PC-9 (cell line): ENCODE results near the gene ELANE. TPM values are rescaled to one million over a fixed set of nuclear protein-coding genes. Genes with fewer than 3 reads are reported as not detected.

Experiments
- BruUV-seq: library from RNA; stranded (reverse); fragments of 400-500 nt; replicated peaks from 2 replicates; lab custom pipeline; 2021; lab: Mats Ljungman, UMichigan
- CTCF ChIA-PET: fragments of 300-600 bp; sonication (Branson Sonifier 250); formaldehyde crosslinking; loops from one replicate; lab custom pipeline; 2022; ENCODE audit warnings: antibody characterized with exemption; lab: Charles Lee
- POLR2A ChIA-PET: fragments of 300-600 bp; sonication (Branson Sonifier 250); formaldehyde crosslinking; loops from one replicate; lab custom pipeline; 2022; ENCODE audit warnings: antibody characterized with exemption; ENCODE audit not compliant: unreplicated experiment; lab: Charles Lee
- DNase-seq, 2 experiments: peaks; one replicate each; pipeline versions ENCODE4 v3.0.0 to v3.0.0-alpha.2; 2015 to 2022; ENCODE audit warnings: mixed read lengths in 1 of 2
- H2AFZ ChIP-seq: fragments of 200-600 bp; sonication (generic); 2 replicates; pipeline ENCODE4 v1.8.1; 2017; ENCODE audit warnings: antibody characterized with exemption
- H3F3A ChIP-seq: fragments of 200-600 bp; sonication (generic); 2 replicates; pipeline ENCODE4 v1.8.1; 2017; ENCODE audit warnings: antibody characterized with exemption, mild to moderate bottlenecking, low read depth; ENCODE audit not compliant: insufficient read depth
- H3K27ac ChIP-seq: fragments of 200-600 bp; sonication (generic); 2 replicates; pipeline ENCODE4 v1.6.1; 2016; ENCODE audit warnings: mixed run types
- H3K27me3 ChIP-seq: fragments of 200-600 bp; sonication (generic); 2 replicates; pipeline ENCODE4 v1.6.1; 2016; ENCODE audit warnings: low read depth, mixed run types; ENCODE audit not compliant: insufficient read depth
- H3K36me3 ChIP-seq: fragments of 200-600 bp; sonication (generic); 2 replicates; pipeline ENCODE4 v1.6.1; 2016; ENCODE audit warnings: low read depth, mixed run types
- H3K4me1 ChIP-seq: fragments of 200-600 bp; sonication (generic); replicated peaks from 2 replicates; pipeline ENCODE4 v1.6.1; 2016; ENCODE audit warnings: mixed run types; ENCODE audit not compliant: insufficient read depth
- H3K4me2 ChIP-seq: fragments of 200-600 bp; sonication (generic); 2 replicates; pipeline ENCODE4 v1.6.1; 2017; ENCODE audit warnings: mixed run types
- H3K4me3 ChIP-seq: fragments of 200-600 bp; sonication (generic); 2 replicates; pipeline ENCODE4 v1.6.1; 2016; ENCODE audit warnings: mixed run types
- H3K79me2 ChIP-seq: fragments of 200-600 bp; sonication (generic); 2 replicates; pipeline ENCODE4 v1.6.1; 2017; ENCODE audit warnings: low read depth, mixed run types
- H3K9me2 ChIP-seq: fragments of 200-600 bp; sonication (generic); 2 replicates; pipeline ENCODE4 v1.8.1; 2017; ENCODE audit warnings: mild to moderate bottlenecking; ENCODE audit not compliant: insufficient read depth
- H3K9me3 ChIP-seq: fragments of 200-600 bp; sonication (generic); 2 replicates; pipeline ENCODE4 v1.8.1; 2016; ENCODE audit warnings: low read depth; ENCODE audit not compliant: insufficient read depth
- H4K20me1 ChIP-seq: fragments of 200-600 bp; sonication (generic); 2 replicates; pipeline ENCODE4 v1.8.1; 2017; ENCODE audit not compliant: insufficient read depth
- EZH2 ChIP-seq: fragments of 200-600 bp; sonication (generic); IDR thresholded peaks from 2 replicates; pipeline ENCODE4 v1.8.0; 2017; ENCODE audit warnings: antibody characterized with exemption, low read depth
- intact Hi-C: fragments of 100-400 bp; cut with micrococcal nuclease; formaldehyde crosslinking; loops from one replicate; pipeline ENCODE4 v1.10.0; 2022; ENCODE audit not compliant: unreplicated experiment
- total RNA-seq: library from RNA; stranded (reverse); gene quantifications from 2 replicates; pipeline ENCODE4 v1.2.3, GENCODE V29; 2021
- TF ChIP-seq, protein P1 (sequence below): fragments of 200-600 bp; sonication (generic); conservative IDR thresholded peaks from 2 replicates; pipeline ENCODE4 v1.6.1; 2017; ENCODE audit warnings: mixed run types, antibody characterized with exemption, mild to moderate bottlenecking, moderate library complexity

Gene ELANE
- total RNA-seq, 1 experiment from 2014 or later = not detected

DNA sequence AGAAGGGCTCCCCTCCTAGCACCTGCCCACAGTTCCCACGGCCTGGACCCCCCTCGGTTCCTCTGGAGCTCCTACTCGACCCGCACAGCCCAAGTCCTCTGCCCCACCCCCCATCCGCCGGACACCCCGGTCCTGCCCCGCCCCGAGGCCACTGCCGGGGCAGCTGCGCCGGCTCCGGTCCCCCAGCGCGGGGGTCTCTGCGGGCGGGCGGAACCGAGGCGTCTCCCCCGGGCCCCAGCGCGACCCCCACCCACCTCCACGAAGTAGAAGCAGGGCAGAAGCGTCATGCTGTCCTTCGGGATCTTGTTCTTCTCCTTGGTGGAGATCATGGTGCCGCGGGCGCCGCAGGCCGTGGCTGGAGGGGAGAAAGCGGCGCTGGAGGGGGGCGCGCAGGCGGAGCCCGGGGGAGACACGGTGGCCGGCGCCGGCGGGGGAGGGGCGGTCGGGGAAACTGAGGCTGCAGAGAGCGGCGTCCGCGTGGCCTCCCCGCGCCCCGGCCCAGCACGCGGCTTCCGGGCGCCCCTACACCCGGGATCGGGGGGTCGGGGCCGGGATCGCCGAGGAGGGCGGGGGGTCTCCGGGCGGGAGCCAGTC, 30.8 kb upstream of the ELANE start:
- no peak overlapping the region for H2AFZ ChIP-seq
- ChIA-PET CTCF (no interaction called here), POLR2A (no interaction called here)
- H3K4me2 ChIP-seq = no peak overlapping the region
- H3K36me3 ChIP-seq = no peaks in the 10 kb centered on the region
- no peak for TF ChIP-seq EZH2
- TF ChIP-seq, protein P1, sequence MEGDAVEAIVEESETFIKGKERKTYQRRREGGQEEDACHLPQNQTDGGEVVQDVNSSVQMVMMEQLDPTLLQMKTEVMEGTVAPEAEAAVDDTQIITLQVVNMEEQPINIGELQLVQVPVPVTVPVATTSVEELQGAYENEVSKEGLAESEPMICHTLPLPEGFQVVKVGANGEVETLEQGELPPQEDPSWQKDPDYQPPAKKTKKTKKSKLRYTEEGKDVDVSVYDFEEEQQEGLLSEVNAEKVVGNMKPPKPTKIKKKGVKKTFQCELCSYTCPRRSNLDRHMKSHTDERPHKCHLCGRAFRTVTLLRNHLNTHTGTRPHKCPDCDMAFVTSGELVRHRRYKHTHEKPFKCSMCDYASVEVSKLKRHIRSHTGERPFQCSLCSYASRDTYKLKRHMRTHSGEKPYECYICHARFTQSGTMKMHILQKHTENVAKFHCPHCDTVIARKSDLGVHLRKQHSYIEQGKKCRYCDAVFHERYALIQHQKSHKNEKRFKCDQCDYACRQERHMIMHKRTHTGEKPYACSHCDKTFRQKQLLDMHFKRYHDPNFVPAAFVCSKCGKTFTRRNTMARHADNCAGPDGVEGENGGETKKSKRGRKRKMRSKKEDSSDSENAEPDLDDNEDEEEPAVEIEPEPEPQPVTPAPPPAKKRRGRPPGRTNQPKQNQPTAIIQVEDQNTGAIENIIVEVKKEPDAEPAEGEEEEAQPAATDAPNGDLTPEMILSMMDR = no peak
- no peaks in the 10 kb centered on the region for H3K79me2 ChIP-seq
- intact Hi-C loops = no loop called here
- H3K27ac ChIP-seq = no peak overlapping the region
- no peaks in the 10 kb centered on the region for H3K9me3 ChIP-seq
- no peak overlapping the region for H3K4me3 ChIP-seq
- BruUV-seq = no TSS peak
- H3K9me2 ChIP-seq = no peaks in the 10 kb centered on the region
- DNase-seq = no peak
- H4K20me1 ChIP-seq = no peaks in the 10 kb centered on the region
- H3F3A ChIP-seq = peaks cover 14% of the 10 kb centered on the region; the same call in 1 of the 2 replicates
- no peaks in the 10 kb centered on the region for H3K27me3 ChIP-seq
- H3K4me1 ChIP-seq = peaks cover 6% of the 10 kb centered on the region

DNA sequence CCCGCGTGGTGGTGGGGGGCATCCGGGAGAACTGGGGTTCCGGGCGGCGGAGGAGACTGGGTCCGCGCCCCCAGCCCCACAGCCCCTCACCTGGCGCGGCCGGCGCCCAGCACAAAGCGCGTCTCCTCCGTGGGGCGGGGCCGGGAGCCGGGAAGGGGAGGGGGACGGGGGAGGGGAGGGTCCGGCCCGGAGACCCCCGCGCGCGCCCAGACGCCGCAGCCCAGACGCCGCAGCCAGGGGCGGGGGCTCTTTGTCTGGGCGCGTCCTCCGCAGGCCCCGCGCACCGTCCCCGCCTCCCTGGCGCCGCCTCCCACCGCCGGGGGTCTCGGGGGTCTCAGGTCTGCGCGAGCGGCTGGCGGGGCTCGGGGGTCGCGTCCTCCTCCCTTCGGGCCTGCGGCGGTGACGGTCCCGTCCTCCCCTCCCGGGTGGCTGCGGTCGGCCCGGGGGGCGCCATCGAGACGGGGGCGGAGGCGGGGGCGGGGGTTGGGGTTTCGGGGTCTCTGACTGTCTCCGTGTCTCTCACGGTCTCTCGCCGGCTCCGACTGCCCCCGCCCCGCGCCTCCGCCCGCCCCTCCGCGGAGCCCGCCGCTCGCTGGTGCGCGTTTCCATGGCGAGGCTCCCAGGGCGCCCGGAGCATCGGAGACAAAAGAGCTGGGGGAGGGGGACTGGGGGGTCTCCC, 30.1 kb upstream of the ELANE start, which contains the start of gene PLPPR3:
PLPPR3 (minus strand) TSS at position 131 of the 679 bp plus-strand sequence. CDS start 396 bp downstream, outside the sequence.
- H4K20me1 ChIP-seq = no peaks in the 10 kb centered on the region
- no peak within 1 kb of the TSS for H2AFZ ChIP-seq
- H3K4me1 ChIP-seq = peaks cover 6% of the 10 kb centered on the region
- POLR2A ChIA-PET = no interaction called here
- no peak within 1 kb of the TSS for H3K27ac ChIP-seq
- H3K4me3 ChIP-seq = no peak within 1 kb of the TSS
- no peaks in the 10 kb centered on the region for H3K27me3 ChIP-seq
- DNase-seq = no peak
- no TSS peak for BruUV-seq
- no peak within 1 kb of the TSS for H3K4me2 ChIP-seq
- no peaks in the 10 kb centered on the region for H3K36me3 ChIP-seq
- H3K9me3 ChIP-seq = no peaks in the 10 kb centered on the region
- no peaks in the 10 kb centered on the region for H3K9me2 ChIP-seq
- CTCF ChIA-PET = no interaction called here
- H3F3A ChIP-seq = peaks cover 14% of the 10 kb centered on the region; the same call in 1 of the 2 replicates
- TF ChIP-seq, protein P1 = no peak
- no peak for TF ChIP-seq EZH2
- no peaks in the 10 kb centered on the region for H3K79me2 ChIP-seq
- intact Hi-C loops = no loop called here

DNA sequence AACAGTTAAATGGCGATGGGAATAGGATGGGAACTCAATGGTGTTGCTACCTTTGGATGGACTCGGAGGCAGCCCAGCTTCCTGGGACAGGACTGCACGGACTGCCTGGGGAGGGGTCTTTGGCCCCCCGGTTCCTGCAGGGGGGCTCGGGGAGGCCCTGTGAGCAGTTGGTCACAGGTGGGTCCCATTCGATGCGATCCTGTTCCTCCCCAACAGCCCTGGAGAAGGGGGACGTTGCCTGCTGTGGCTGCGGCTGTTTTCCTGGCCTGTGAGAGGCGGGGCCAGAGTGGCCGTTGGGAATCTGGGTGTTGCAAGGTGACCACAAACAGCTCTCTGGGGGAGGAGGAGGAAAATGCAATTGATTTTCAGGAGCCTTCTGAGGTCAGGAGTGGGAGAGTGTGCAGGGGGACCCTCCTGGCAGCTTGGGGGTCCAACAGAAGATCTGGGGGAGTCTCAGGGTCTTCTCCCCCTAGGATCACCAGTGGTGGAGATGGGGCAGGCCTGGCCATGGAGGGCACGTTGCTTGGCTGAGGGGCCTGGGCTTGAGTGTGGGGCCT, 28.5 kb upstream of the ELANE start:
- peak in 1 of 2 experiments; percentile 39 for DNase-seq
- BruUV-seq = no TSS peak

More for the DNA sequence above, 28.5 kb upstream of the ELANE start:
- Histone ChIP-seq H2AFZ (no peak overlapping the region), H3K27me3 (no peaks in the 10 kb centered on the region), H3F3A (peaks cover 14% of the 10 kb centered on the region; the same call in 1 of the 2 replicates), H3K4me2 (peak overlapping the region; percentile 38; the same call in 1 of the 2 replicates), H3K27ac (no peak overlapping the region), H3K79me2 (no peaks in the 10 kb centered on the region), H3K4me1 (peaks cover 6% of the 10 kb centered on the region), H3K9me3 (no peaks in the 10 kb centered on the region), H3K4me3 (no peak overlapping the region), H4K20me1 (no peaks in the 10 kb centered on the region), H3K9me2 (no peaks in the 10 kb centered on the region), H3K36me3 (no peaks in the 10 kb centered on the region)
- ChIA-PET CTCF (no interaction called here), POLR2A (no interaction called here)
- TF ChIP-seq, protein P1 = no peak
- TF ChIP-seq EZH2 = no peak
- intact Hi-C loops = no loop called here
